ENCODE measurements around the gene LOXHD1.

Gene LOXHD1

GRCh38 chr18:46696268-46696667 lies 39.2 kb upstream of the LOXHD1 start:
- Histone ChIP-seq H3K9me3 (ENCODE audit: insufficient read depth, low read length, severe bottlenecking) (no peaks in the 10 kb centered on the region), H3K79me2 (ENCODE audit: insufficient read depth, low read length) (no peaks in the 10 kb centered on the region), H4K20me1 (ENCODE audit: insufficient read depth, low read length) (no peaks in the 10 kb centered on the region), H2AFZ (ENCODE audit: low read depth, low read length) (no peak overlapping the region), H3K4me2 (ENCODE audit: insufficient read depth, low read length) (no peak overlapping the region), H3K4me1 (ENCODE audit: insufficient read depth, low read length) (no peaks in the 10 kb centered on the region), H3K9ac (ENCODE audit: low read depth, low read length) (no peak overlapping the region), H3K27ac (ENCODE audit: low read length) (no peak overlapping the region), H3K27me3 (ENCODE audit: insufficient read depth, low read length, poor library complexity) (peaks cover 5% of the 10 kb centered on the region), H3K4me3 (ENCODE audit: low read depth in 1 of 2, low read length in 2 of 2) (no peak overlapping the region), H3K36me3 (ENCODE audit: insufficient read depth, low read length) (no peaks in the 10 kb centered on the region)
- ATAC-seq (ENCODE audit: insufficient read depth, low read depth) = no peak
- DNase-seq = no peak
- TF ChIP-seq CTCF (IDR thresholded peaks at IDR 0.05; ENCODE audit: borderline replicate concordance, extremely low read depth, low read length, poor library complexity, severe bottlenecking) = no peak
- TF ChIP-seq EZH2 (IDR thresholded peaks at IDR 0.05; ENCODE audit: borderline replicate concordance, low read depth, low read length, severe bottlenecking) = no peak

GRCh38 chr18:46693996-46694395 lies 37.0 kb upstream of the LOXHD1 start:
- H2AFZ ChIP-seq (ENCODE audit: low read depth, low read length) = no peak overlapping the region
- H3K4me2 ChIP-seq (ENCODE audit: insufficient read depth, low read length) = no peak overlapping the region
- H3K27ac ChIP-seq (ENCODE audit: low read length) = no peak overlapping the region
- no peaks in the 10 kb centered on the region for H3K79me2 ChIP-seq (ENCODE audit: insufficient read depth, low read length)
- ATAC-seq (ENCODE audit: insufficient read depth, low read depth) (no peak), DNase-seq (no peak)
- no peaks in the 10 kb centered on the region for H3K4me1 ChIP-seq (ENCODE audit: insufficient read depth, low read length)
- no peak overlapping the region for H3K4me3 ChIP-seq (ENCODE audit: low read depth in 1 of 2, low read length in 2 of 2)
- no peaks in the 10 kb centered on the region for H3K9me3 ChIP-seq (ENCODE audit: insufficient read depth, low read length, severe bottlenecking)
- peaks cover 5% of the 10 kb centered on the region for H3K27me3 ChIP-seq (ENCODE audit: insufficient read depth, low read length, poor library complexity)
- H4K20me1 ChIP-seq (ENCODE audit: insufficient read depth, low read length) = no peaks in the 10 kb centered on the region
- no peaks in the 10 kb centered on the region for H3K36me3 ChIP-seq (ENCODE audit: insufficient read depth, low read length)
- TF ChIP-seq EZH2 (IDR thresholded peaks at IDR 0.05; ENCODE audit: borderline replicate concordance, low read depth, low read length, severe bottlenecking) = no peak
- no peak for TF ChIP-seq CTCF (IDR thresholded peaks at IDR 0.05; ENCODE audit: borderline replicate concordance, extremely low read depth, low read length, poor library complexity, severe bottlenecking)
- H3K9ac ChIP-seq (ENCODE audit: low read depth, low read length) = no peak overlapping the region

- Histone ChIP-seq H3K4me1 (ENCODE audit: insufficient read depth, low read length) (no peaks in the 10 kb centered on the region), H3K27ac (ENCODE audit: low read length) (no peak overlapping the region), H3K36me3 (ENCODE audit: insufficient read depth, low read length) (no peaks in the 10 kb centered on the region), H3K79me2 (ENCODE audit: insufficient read depth, low read length) (no peaks in the 10 kb centered on the region), H4K20me1 (ENCODE audit: insufficient read depth, low read length) (no peaks in the 10 kb centered on the region), H2AFZ (ENCODE audit: low read depth, low read length) (no peak overlapping the region), H3K4me3 (ENCODE audit: low read depth in 1 of 2, low read length in 2 of 2) (no peak overlapping the region), H3K9me3 (ENCODE audit: insufficient read depth, low read length, severe bottlenecking) (no peaks in the 10 kb centered on the region), H3K4me2 (ENCODE audit: insufficient read depth, low read length) (no peak overlapping the region), H3K9ac (ENCODE audit: low read depth, low read length) (no peak overlapping the region), H3K27me3 (ENCODE audit: insufficient read depth, low read length, poor library complexity) (peaks cover 5% of the 10 kb centered on the region)
- ATAC-seq (ENCODE audit: insufficient read depth, low read depth) (no peak), DNase-seq (no peak)
- TF ChIP-seq EZH2 (IDR thresholded peaks at IDR 0.05; ENCODE audit: borderline replicate concordance, low read depth, low read length, severe bottlenecking) = no peak
- no peak for TF ChIP-seq CTCF (IDR thresholded peaks at IDR 0.05; ENCODE audit: borderline replicate concordance, extremely low read depth, low read length, poor library complexity, severe bottlenecking)
These were observed 32.0 kb upstream of the LOXHD1 start for GRCh38 chr18:46688853-46689525.
